D721Med (cell line): ENCODE results near the gene PRRC2C.

Experiments
- DNase-seq: peaks from one replicate; pipeline ENCODE4 v3.0.0; 2011; ENCODE audit warnings: low spot score; ENCODE audit not compliant: insufficient read length
- FAIRE-seq: peaks from 2 replicates; lab custom pipeline; 2011; peaks lifted over from hg19 to GRCh38; lab: Jason Lieb, UNC
- CTCF ChIP-seq: IDR thresholded peaks from 2 replicates; pipeline ENCODE4 v1.5.1; 2012; ENCODE audit warnings: mild to moderate bottlenecking, control low read depth; ENCODE audit not compliant: insufficient read depth; ENCODE audit errors: missing control alignments

PRRC2C gene

DNA sequence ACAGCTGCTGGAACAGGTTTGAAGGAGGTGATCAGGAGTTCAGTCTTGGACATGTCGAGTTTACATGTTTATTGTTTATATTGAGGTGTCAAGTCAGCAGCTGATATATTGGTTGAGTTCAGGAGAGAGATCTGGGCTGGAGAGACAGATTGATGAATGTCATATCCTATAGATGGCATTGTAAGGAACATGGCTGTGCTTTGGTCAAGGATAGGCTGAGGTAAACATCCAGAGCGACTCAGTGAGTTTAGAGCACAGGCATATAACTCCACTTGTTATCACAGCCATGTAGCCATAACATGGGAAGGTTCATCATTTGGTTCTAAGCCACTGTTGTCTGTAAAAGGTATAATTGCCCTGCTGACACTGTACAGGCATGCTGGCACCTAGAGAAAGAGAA is 131.3 kb downstream of the PRRC2C start:
- FAIRE-seq (no peak), DNase-seq (no peak)
- no peak for TF ChIP-seq CTCF

DNA sequence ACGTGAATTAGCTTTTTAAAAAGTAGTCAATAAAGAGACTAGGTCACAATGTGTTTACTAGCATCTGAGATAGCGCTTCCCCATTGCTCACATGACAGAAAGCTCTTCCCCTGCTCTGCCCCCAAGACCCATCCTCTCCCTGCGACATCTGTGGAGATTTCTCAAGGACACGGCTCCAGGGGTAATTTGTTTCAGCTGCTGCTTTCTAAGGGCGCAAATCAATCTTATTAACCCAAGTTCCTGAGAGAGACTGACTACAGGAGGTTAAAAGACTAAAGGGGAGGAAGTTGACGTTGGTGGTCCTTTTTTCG is 136.8 kb downstream of the PRRC2C start, which contains the start of gene MYOCOS:
Gene MYOCOS (plus strand): TSS at position 92 of the 311 bp plus-strand sequence. CDS start 1,641 bp downstream, outside the sequence.
- TF ChIP-seq CTCF: no peak
- FAIRE-seq: no peak
- DNase-seq: no peak

GRCh38 chr1:171623651-171624331 is 138.5 kb downstream of the PRRC2C start:
- TF ChIP-seq CTCF: no peak
- DNase-seq: no peak
- no peak for FAIRE-seq

- FAIRE-seq (no peak), DNase-seq (no peak)
- TF ChIP-seq CTCF: no peak
Observed at GRCh38 chr1:171625225-171625624, 139.9 kb downstream of the PRRC2C start.

DNA sequence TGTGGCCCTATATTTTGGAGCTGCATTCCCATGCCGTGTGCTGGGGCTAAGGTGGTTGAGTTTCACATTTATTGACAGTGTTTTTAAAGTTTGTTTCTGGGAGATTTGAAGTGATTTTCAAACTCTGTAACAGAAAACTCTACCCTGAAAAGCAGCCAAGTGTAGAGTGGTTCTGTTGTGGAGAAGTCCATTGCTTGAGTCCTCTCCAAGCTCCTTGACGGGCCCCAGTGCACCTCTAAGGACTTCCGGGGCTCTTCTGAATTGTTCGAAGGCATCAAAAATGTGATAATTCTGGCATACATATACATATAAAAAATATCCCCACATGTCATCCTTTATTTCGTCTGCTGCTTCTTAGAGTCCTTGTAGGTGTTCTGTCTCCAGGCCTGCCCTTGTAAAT is 141.7 kb downstream of the PRRC2C start:
- DNase-seq (no peak), FAIRE-seq (no peak)
- TF ChIP-seq CTCF: no peak

- DNase-seq (no peak), FAIRE-seq (no peak)
- no peak for TF ChIP-seq CTCF
Observed at GRCh38 chr1:171628225-171628624, 142.9 kb downstream of the PRRC2C start.

DNA sequence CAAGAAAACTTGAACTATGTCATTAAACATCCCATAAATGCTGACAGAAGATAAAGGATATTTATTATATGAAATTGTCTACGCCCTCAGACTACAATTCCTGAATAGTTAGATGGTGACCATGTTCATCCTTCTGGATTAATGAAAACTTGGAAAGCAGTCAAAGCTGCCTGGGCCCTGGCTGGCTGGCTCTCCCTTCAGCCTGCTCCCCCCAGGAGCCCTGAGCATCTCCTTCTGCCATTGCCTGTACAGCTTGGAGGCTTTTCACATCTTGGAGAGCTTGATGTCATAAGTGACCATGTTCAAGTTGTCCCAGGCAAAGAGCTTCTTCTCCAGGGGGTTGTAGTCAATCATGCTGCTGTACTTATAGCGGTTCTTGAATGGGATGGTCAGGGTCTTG is 150.3 kb downstream of the PRRC2C start:
- no peak for DNase-seq
- TF ChIP-seq CTCF: no peak
- FAIRE-seq: no peak
